PFSK-1 (cell line): ENCODE data around the gene RAB31.

Source experiments
- FOXP2 ChIP-seq: optimal IDR thresholded peaks from 2 replicates; pipeline ENCODE3; 2011; ENCODE audit warnings: borderline replicate concordance, control low read depth, inconsistent platforms; ENCODE audit not compliant: insufficient read depth; ENCODE audit errors: extremely low read length, extremely low read depth
- POLR2AphosphoS5 ChIP-seq: IDR thresholded peaks from 2 replicates; pipeline ENCODE4 v1.6.1; 2012; ENCODE audit warnings: low read depth, mild to moderate bottlenecking, control low read depth, low read length, moderate library complexity
- REST ChIP-seq, 2 experiments: IDR thresholded peaks; 2 replicates each; pipeline versions ENCODE4 v1.6.1 to v1.8.0; 2011 to 2012; ENCODE audit warnings: low read depth in 2 of 2, low read length in 2 of 2, control low read depth in 1 of 2, inconsistent platforms in 1 of 2, mild to moderate bottlenecking in 1 of 2, moderate library complexity in 1 of 2; ENCODE audit not compliant: insufficient read depth in 1 of 2
- SIN3A ChIP-seq: IDR thresholded peaks from 2 replicates; pipeline ENCODE4 v1.6.1; 2012; ENCODE audit warnings: mild to moderate bottlenecking, low read length, moderate library complexity, borderline replicate concordance; ENCODE audit not compliant: insufficient read depth
- TAF1 ChIP-seq: IDR thresholded peaks from 2 replicates; pipeline ENCODE4 v1.6.1; 2012; ENCODE audit warnings: low read length, control low read depth, borderline replicate concordance; ENCODE audit not compliant: insufficient read depth

RAB31 gene

GRCh38 chr18:9697121-9697520 is 11.0 kb upstream of the RAB31 start:
- TF ChIP-seq SIN3A: no peak
- no peak for TF ChIP-seq POLR2AphosphoS5
- no peak for TF ChIP-seq FOXP2
- no peak for TF ChIP-seq TAF1
- no peak for TF ChIP-seq REST (IDR thresholded peaks at IDR 0.05; ENCODE audit: insufficient read depth in 1 of 2, low read depth in 2 of 2, low read length in 2 of 2)

DNA sequence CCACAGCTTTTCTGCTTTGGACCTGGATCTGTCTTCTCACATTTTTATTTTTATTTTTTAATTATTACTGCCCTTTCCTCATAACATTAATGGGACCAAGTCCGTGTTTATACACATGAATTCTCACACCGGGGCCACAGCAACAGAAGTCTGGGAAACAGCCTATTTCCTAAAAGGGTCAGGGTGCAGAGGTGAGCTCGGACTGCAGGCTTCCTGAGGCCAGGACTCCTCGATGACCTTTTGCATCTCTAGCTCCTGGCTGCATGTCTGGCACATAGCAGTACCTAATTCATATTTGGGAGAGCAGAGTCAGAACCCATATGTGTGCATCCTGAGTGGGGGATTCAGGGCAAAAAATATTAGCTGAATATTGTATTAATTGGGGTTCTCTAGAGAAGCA is 9.6 kb upstream of the RAB31 start:
- no peak for TF ChIP-seq REST (IDR thresholded peaks at IDR 0.05; ENCODE audit: insufficient read depth in 1 of 2, low read depth in 2 of 2, low read length in 2 of 2)
- no peak for TF ChIP-seq FOXP2
- no peak for TF ChIP-seq POLR2AphosphoS5
- TF ChIP-seq SIN3A: no peak
- TF ChIP-seq TAF1: no peak

GRCh38 chr18:9700261-9700796 is 7.8 kb upstream of the RAB31 start:
- no peak for TF ChIP-seq TAF1
- TF ChIP-seq FOXP2: no peak

GRCh38 chr18:9701609-9702349 is 6.3 kb upstream of the RAB31 start:
- no peak for TF ChIP-seq TAF1

- TF ChIP-seq SIN3A (no peak), FOXP2 (no peak), REST (IDR thresholded peaks at IDR 0.05; ENCODE audit: insufficient read depth in 1 of 2, low read depth in 2 of 2, low read length in 2 of 2) (no peak), POLR2AphosphoS5 (no peak), TAF1 (no peak)
Measured at GRCh38 chr18:9704233-9705118, 3.6 kb upstream of the RAB31 start.

- no peak for TF ChIP-seq POLR2AphosphoS5
Measured at GRCh38 chr18:9705183-9705829, 2.8 kb upstream of the RAB31 start.
